Peyer's patch (tissue), 4 donors: Measurements from ENCODE around the gene BTN1A1. TPM values are rescaled to one million over a fixed set of nuclear protein-coding genes. Genes with fewer than 3 reads are reported as not detected.
"Not testable (repeated sequence)": the region's sequence is repeated elsewhere in the genome, so short reads cannot be mapped to it uniquely, and the experiment has no call there.

ENCODE experiments used
- DNase-seq, 3 donors: peaks; one replicate each; pipeline ENCODE4 v3.0.0-alpha.2; 2017 to 2019
- H3K27ac ChIP-seq, 4 donors: fragments of 200-600 bp; sonication (generic); one replicate each; pipeline ENCODE4 v1.5.1; 2016 to 2019
- H3K27me3 ChIP-seq, 2 donors: fragments of 200-600 bp; sonication (generic); one replicate each; pipeline ENCODE4 v1.5.1; 2019
- H3K36me3 ChIP-seq, 3 donors: fragments of 200-600 bp; sonication (generic); one replicate each; pipeline ENCODE4 v1.5.1; 2016 to 2019
- H3K4me1 ChIP-seq, 4 donors: fragments of 200-600 bp; sonication (generic); one replicate each; pipeline ENCODE4 v1.5.1; 2016 to 2019
- H3K4me3 ChIP-seq, 4 donors: fragments of 200-600 bp; sonication (generic); 1 replicate in 3 of 4; 2 replicates in 1 of 4; pipeline ENCODE4 v1.5.1; 2016 to 2019; ENCODE audit warnings: mild to moderate bottlenecking in 1 of 4
- H3K9me3 ChIP-seq, 4 donors: fragments of 200-600 bp; sonication (generic); one replicate each; pipeline ENCODE4 v1.5.1; 2016 to 2019; ENCODE audit warnings: mild to moderate bottlenecking in 1 of 4
- POLR2A ChIP-seq, 2 donors: fragments of 450-650 bp; IDR thresholded peaks; one replicate each; pipeline ENCODE4 v1.5.1; 2017; ENCODE audit warnings: antibody characterized with exemption in 2 of 2, mild to moderate bottlenecking in 2 of 2, moderate library complexity in 2 of 2
- total RNA-seq, 4 donors: library from RNA; depleted of rRNA; stranded (reverse); fragments of >200 nt; gene quantifications; one replicate each; pipeline ENCODE4 v1.1.0, GENCODE V29; 2016
- TF ChIP-seq, protein P1 (sequence below), 6 experiments: fragments of 450-650 bp in 4 of 6; fragments of 200-600 bp in 2 of 6; sonication (generic) in 1 of 6; IDR thresholded peaks; one replicate each; pipeline ENCODE4 v1.5.1; 2017 to 2019; ENCODE audit warnings: antibody characterized with exemption in 6 of 6, mild to moderate bottlenecking in 3 of 6, moderate library complexity in 1 of 6

BTN1A1 gene
- total RNA-seq, 4 donors from 2014 or later: not detected

DNA sequence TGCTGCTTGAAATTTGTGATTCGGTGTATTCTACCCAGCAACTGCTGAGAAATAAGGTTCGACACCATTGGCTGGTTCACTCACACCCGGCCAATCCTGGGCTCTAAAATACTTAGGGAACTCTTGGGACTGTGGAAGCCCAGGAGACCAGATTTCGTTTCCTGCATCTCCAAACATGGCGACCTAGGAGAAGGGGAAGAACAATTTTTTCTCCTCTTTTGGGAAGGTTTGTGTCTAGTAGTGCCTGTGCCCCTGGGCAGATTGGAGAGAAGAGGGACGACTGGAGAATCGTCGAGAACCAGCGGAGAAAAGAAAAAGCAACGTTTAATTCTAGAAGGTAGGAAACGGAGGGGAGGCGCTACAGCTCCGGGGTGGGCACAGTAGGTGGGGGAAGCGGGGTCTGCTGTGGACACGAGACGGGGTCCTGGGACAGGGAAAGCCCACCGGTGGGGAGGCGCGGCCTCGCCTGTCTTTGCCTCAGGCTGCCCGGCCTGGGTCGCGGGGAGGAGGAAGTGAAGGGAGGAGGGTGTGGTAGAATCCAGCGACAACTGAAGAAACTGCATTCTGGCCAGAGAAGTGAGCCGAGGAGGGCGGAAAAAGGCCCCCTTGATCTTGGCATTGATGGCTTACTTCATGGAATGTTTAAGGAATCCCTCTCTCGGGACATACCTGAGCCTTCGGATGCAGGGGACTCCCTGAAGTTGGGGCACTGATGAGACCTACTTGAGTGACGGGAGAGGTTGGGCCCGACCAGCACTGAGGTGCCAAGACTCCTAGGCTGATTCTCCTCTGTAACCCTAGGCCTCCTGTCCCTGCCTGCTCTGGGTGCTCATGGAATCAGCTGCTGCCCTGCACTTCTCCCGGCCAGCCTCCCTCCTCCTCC lies 42.1 kb upstream of the BTN1A1 start, which contains the start of gene BTN2A1:
Gene BTN2A1 (plus strand): TSS at position 150 of the 883 bp plus-strand sequence. CDS start 682 bp downstream, at position 832.
- no peaks in the 10 kb centered on the region for H3K27me3 ChIP-seq
- peak within 1 kb of the TSS; percentile 54 to 92 (median 81) for H3K4me3 ChIP-seq
- peak within 1 kb of the TSS; percentile 85 to 94 (median 91) for H3K27ac ChIP-seq
- peak; percentile 74 to 92 (median 80) for DNase-seq
- peaks cover 3 to 44% (median 14%) of the 10 kb centered on the region in 4 donors for H3K4me1 ChIP-seq
- H3K9me3 ChIP-seq: no peaks in the 10 kb centered on the region
- peak; percentile 16 to 48 for TF ChIP-seq POLR2A (IDR thresholded peaks at IDR 0.05)
- TF ChIP-seq, protein P1, sequence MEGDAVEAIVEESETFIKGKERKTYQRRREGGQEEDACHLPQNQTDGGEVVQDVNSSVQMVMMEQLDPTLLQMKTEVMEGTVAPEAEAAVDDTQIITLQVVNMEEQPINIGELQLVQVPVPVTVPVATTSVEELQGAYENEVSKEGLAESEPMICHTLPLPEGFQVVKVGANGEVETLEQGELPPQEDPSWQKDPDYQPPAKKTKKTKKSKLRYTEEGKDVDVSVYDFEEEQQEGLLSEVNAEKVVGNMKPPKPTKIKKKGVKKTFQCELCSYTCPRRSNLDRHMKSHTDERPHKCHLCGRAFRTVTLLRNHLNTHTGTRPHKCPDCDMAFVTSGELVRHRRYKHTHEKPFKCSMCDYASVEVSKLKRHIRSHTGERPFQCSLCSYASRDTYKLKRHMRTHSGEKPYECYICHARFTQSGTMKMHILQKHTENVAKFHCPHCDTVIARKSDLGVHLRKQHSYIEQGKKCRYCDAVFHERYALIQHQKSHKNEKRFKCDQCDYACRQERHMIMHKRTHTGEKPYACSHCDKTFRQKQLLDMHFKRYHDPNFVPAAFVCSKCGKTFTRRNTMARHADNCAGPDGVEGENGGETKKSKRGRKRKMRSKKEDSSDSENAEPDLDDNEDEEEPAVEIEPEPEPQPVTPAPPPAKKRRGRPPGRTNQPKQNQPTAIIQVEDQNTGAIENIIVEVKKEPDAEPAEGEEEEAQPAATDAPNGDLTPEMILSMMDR (IDR thresholded peaks at IDR 0.05): no peak
- peaks cover 0 to 27% (median 0%) of the 10 kb centered on the region in 3 donors for H3K36me3 ChIP-seq

DNA sequence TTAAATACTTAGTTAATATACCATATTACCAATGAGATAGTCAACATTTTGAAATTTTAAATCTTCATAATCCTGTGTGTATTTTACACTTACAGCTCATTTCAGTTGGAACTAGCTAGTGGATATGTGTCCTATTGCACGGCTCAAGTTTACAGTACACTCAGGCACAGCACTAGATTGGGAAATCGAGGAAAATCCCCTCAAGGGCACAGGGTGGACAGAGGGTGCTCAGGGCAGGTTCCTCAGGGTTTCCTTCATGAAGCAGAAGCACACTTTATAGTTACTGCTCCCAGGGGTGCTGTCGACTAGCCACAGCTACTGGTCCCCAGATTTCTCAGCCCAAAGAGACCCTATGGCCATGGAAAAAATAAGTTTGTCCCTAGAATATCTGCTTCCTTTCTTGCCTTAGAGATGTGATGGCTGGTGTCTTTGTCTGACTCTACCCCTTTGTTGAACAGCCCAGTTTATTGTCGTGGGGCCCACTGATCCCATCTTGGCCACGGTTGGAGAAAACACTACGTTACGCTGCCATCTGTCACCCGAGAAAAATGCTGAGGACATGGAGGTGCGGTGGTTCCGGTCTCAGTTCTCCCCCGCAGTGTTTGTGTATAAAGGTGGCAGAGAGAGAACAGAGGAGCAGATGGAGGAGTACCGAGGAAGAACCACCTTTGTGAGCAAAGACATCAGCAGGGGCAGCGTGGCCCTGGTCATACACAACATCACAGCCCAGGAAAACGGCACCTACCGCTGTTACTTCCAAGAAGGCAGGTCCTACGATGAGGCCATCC lies 40.9 kb upstream of the BTN1A1 start:
- Histone ChIP-seq H3K9me3 (no peaks in the 10 kb centered on the region), H3K27me3 (no peaks in the 10 kb centered on the region), H3K27ac (peak overlapping the region in 1 of 4 donors; percentile 94), H3K36me3 (peaks cover 0 to 39% (median 0%) of the 10 kb centered on the region in 3 donors), H3K4me3 (peak overlapping the region in 3 of 4 donors; percentile 73 to 92 (median 89)), H3K4me1 (peaks cover 3 to 44% (median 14%) of the 10 kb centered on the region in 4 donors)
- DNase-seq: no peak
- TF ChIP-seq, protein P1 (IDR thresholded peaks at IDR 0.05): no peak
- no peak for TF ChIP-seq POLR2A (IDR thresholded peaks at IDR 0.05)

DNA sequence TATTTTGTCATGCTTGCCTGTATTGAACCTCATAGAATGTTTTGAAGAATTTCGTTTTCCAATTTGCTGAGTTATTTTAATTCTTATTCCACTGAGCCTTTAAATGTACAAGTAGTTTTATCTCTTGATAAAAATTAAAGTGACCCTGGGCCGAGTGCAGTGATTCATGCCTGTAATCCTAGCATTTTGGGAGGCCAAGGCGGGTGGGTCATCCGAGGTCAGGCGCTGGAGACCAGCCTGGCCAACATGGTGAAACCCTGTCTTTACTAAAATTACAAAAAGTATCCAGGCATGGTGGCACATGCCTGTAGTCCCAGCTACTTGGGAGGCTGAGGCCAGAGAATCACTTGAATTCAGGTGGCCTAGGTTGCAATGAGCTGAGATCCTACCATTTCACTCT lies 38.8 kb upstream of the BTN1A1 start:
- peaks cover 0 to 60% (median 5%) of the 10 kb centered on the region in 3 donors for H3K36me3 ChIP-seq
- H3K4me1 ChIP-seq: peaks cover 3 to 44% (median 14%) of the 10 kb centered on the region in 4 donors
- DNase-seq, H3K27ac ChIP-seq, H3K27me3 ChIP-seq, H3K9me3 ChIP-seq, H3K4me3 ChIP-seq: not testable (repeated sequence)

DNA sequence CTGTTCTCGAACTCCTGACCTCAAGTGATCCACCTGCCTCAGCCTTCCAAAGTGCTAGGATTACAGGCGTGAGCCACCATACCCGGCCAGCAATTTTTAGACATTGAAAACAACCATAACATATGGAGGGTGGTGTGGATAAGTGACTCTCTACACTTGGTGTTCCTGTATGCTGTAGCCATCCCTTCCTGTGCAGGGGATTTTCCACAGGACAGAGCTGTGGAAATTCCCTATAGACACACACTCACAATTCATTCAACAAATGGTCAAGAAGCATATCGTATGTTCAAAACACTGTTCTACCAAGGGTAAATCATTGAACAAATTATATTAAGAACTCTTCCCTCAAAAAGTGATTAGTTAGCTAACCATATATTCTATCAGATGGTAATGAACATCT lies 36.1 kb upstream of the BTN1A1 start:
- TF ChIP-seq, protein P1 (IDR thresholded peaks at IDR 0.05): no peak
- TF ChIP-seq POLR2A (IDR thresholded peaks at IDR 0.05): no peak
- Histone ChIP-seq H3K4me1 (peaks cover 3 to 37% (median 13%) of the 10 kb centered on the region in 4 donors), H3K4me3 (no peak overlapping the region), H3K36me3 (peaks cover 0 to 87% (median 5%) of the 10 kb centered on the region in 3 donors), H3K9me3 (no peaks in the 10 kb centered on the region), H3K27ac (no peak overlapping the region), H3K27me3 (no peaks in the 10 kb centered on the region)
- no peak for DNase-seq

DNA sequence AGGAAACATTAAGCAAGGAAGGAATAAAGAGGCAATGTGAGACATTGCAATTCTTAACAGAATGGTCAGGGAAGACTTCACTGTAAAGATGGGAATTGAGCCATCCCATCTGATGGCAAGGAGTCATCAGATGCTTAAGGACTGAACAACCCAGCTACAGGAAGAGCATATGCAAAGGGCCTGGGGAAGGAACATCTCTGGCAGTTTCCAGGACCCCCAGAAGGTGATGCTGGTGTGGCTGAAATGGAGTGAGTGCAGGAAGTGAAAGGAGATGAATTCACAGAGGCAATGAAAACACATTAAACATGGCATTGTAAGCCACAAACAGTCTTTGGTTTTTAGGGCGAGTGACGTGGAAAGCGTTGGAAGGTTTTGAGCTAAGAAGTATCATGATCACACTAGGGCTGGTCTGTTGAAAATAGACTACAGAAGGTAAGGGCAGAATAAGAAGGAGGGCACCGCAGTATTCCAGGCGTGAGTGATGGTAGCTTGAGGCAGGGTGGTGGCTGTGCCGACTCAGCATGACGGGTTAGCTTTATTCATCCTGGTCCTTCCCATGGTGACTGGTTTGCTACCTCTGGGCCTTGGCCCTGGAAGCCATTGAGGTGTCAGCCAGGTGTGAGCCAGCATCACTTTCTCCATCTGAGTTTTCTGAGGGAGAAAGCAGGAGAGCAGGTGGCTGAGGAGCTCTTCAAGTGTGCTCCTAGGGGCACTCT lies 35.5 kb upstream of the BTN1A1 start:
- Histone ChIP-seq H3K4me1 (peaks cover 3 to 31% (median 10%) of the 10 kb centered on the region in 4 donors), H3K9me3 (no peaks in the 10 kb centered on the region), H3K36me3 (peaks cover 0 to 90% (median 5%) of the 10 kb centered on the region in 3 donors), H3K27me3 (no peaks in the 10 kb centered on the region), H3K27ac (no peak overlapping the region), H3K4me3 (no peak overlapping the region)
- DNase-seq: no peak
- TF ChIP-seq, protein P1 (IDR thresholded peaks at IDR 0.05): no peak
- TF ChIP-seq POLR2A (IDR thresholded peaks at IDR 0.05): no peak
